HEK293 (cell line): ENCODE measurements around the gene ACP1.
A peak's percentile ranks its signal among the peaks of the same experiment; 100 is the strongest.

Source experiments
- CTCF ChIA-PET: fragments of 350-600 bp; formaldehyde crosslinking; extraction: SDS; loops from one replicate; lab custom pipeline; 2021; ENCODE audit warnings: antibody characterized with exemption; lab: Yijun Ruan, JAX
- POLR2A ChIA-PET: fragments of 300-600 bp; formaldehyde crosslinking; extraction: SDS; loops from one replicate; lab custom pipeline; 2020; ENCODE audit warnings: antibody characterized with exemption, inconsistent platforms; lab: Yijun Ruan, JAX
- H3K27ac ChIP-seq: fragments of 200-500 bp; sonication (Bioruptor generic); 2 replicates; pipeline ENCODE4 v1.5.1; 2014; ENCODE audit warnings: low read depth, low read length, control low read depth, inconsistent platforms; ENCODE audit errors: extremely low read depth
- H3K36me3 ChIP-seq, 2 experiments: fragments of 200-500 bp in 1 of 2; sonication (Bioruptor generic) in 1 of 2; 1 replicate in 1 of 2; 2 replicates in 1 of 2; pipeline ENCODE4 v1.5.1; 2014 to 2017; ENCODE audit warnings: inconsistent platforms in 2 of 2, low read length in 2 of 2; ENCODE audit not compliant: control insufficient read depth in 2 of 2, insufficient read depth in 1 of 2
- H3K4me1 ChIP-seq: fragments of 200-500 bp; sonication (Bioruptor generic); 2 replicates; pipeline ENCODE4 v1.5.1; 2014; ENCODE audit warnings: mild to moderate bottlenecking, low read length, inconsistent platforms; ENCODE audit not compliant: control insufficient read depth, insufficient read depth
- H3K4me3 ChIP-seq: 2 replicates; pipeline ENCODE4 v1.5.1; 2011; ENCODE audit warnings: low read depth, mild to moderate bottlenecking, control low read depth, low read length, moderate library complexity
- H3K9me3 ChIP-seq: fragments of 200-500 bp; sonication (Bioruptor generic); 2 replicates; pipeline ENCODE4 v1.5.1; 2014; ENCODE audit warnings: low read depth, low read length, inconsistent platforms; ENCODE audit not compliant: control insufficient read depth, insufficient read depth
- GLI4 ChIP-seq: fragments of 450-650 bp; formaldehyde crosslinking; IDR thresholded peaks from 2 replicates; pipeline ENCODE4 v1.5.1; 2016; ENCODE audit warnings: missing biosample characterization, missing genetic modification characterization
- HIC1 ChIP-seq: fragments of 450-650 bp; formaldehyde crosslinking; IDR thresholded peaks from 2 replicates; pipeline ENCODE4 v1.5.1; 2016; ENCODE audit warnings: missing biosample characterization, missing genetic modification characterization
- KLF8 ChIP-seq: fragments of 450-650 bp; formaldehyde crosslinking; IDR thresholded peaks from 2 replicates; pipeline ENCODE4 v1.5.1; 2016; ENCODE audit warnings: missing biosample characterization, missing genetic modification characterization
- PRDM10 ChIP-seq: fragments of 450-650 bp; formaldehyde crosslinking; IDR thresholded peaks from 2 replicates; pipeline ENCODE4 v1.5.1; 2016; ENCODE audit warnings: missing biosample characterization, missing genetic modification characterization
- PRDM2 ChIP-seq: fragments of 450-650 bp; formaldehyde crosslinking; IDR thresholded peaks from 2 replicates; pipeline ENCODE4 v1.5.1; 2016; ENCODE audit warnings: missing biosample characterization, missing genetic modification characterization, borderline replicate concordance
- SETDB1 ChIP-seq: IDR thresholded peaks from one replicate; pipeline ENCODE4 v1.6.1; 2017; ENCODE audit warnings: mild to moderate bottlenecking, low read length, moderate library complexity, mixed read lengths; ENCODE audit not compliant: insufficient read length
- SP7 ChIP-seq: fragments of 450-650 bp; formaldehyde crosslinking; IDR thresholded peaks from 2 replicates; pipeline ENCODE4 v1.5.1; 2016; ENCODE audit warnings: missing biosample characterization, missing genetic modification characterization
- TCF7L2 ChIP-seq: IDR thresholded peaks from 2 replicates; pipeline ENCODE4 v1.6.1; 2011; ENCODE audit warnings: low read depth, mild to moderate bottlenecking, inconsistent platforms, low read length, moderate library complexity, borderline replicate concordance
- WT1 ChIP-seq: fragments of 450-650 bp; formaldehyde crosslinking; IDR thresholded peaks from 2 replicates; pipeline ENCODE4 v1.5.1; 2016; ENCODE audit warnings: missing biosample characterization, missing genetic modification characterization
- ZBTB17 ChIP-seq: fragments of 450-650 bp; formaldehyde crosslinking; IDR thresholded peaks from 2 replicates; pipeline ENCODE4 v1.5.1; 2016; ENCODE audit warnings: missing biosample characterization, missing genetic modification characterization
- ZBTB49 ChIP-seq: fragments of 450-650 bp; formaldehyde crosslinking; IDR thresholded peaks from 2 replicates; pipeline ENCODE4 v1.5.1; 2016; ENCODE audit warnings: missing biosample characterization, missing genetic modification characterization, low read depth
- ZBTB8A ChIP-seq: fragments of 450-650 bp; formaldehyde crosslinking; IDR thresholded peaks from 2 replicates; pipeline ENCODE4 v1.5.1; 2016; ENCODE audit warnings: missing biosample characterization, missing genetic modification characterization
- ZFP37 ChIP-seq: fragments of 450-650 bp; formaldehyde crosslinking; IDR thresholded peaks from 2 replicates; pipeline ENCODE4 v1.5.1; 2016; ENCODE audit warnings: missing biosample characterization, missing genetic modification characterization
- ZNF138 ChIP-seq: fragments of 450-650 bp; formaldehyde crosslinking; IDR thresholded peaks from 2 replicates; pipeline ENCODE4 v1.5.1; 2016; ENCODE audit warnings: missing biosample characterization, missing genetic modification characterization, borderline replicate concordance
- ZNF23 ChIP-seq: fragments of 450-650 bp; formaldehyde crosslinking; IDR thresholded peaks from 2 replicates; pipeline ENCODE4 v1.5.1; 2016; ENCODE audit warnings: missing biosample characterization, missing genetic modification characterization, borderline replicate concordance
- ZNF394 ChIP-seq: fragments of 450-650 bp; formaldehyde crosslinking; IDR thresholded peaks from 2 replicates; pipeline ENCODE4 v1.5.1; 2016; ENCODE audit warnings: missing biosample characterization, missing genetic modification characterization, mild to moderate bottlenecking, moderate library complexity, borderline replicate concordance
- ZNF426 ChIP-seq: fragments of 450-650 bp; formaldehyde crosslinking; IDR thresholded peaks from 2 replicates; pipeline ENCODE4 v1.5.1; 2017; ENCODE audit warnings: missing biosample characterization, missing genetic modification characterization, mild to moderate bottlenecking, inconsistent platforms, moderate library complexity
- ZNF473 ChIP-seq: fragments of 450-650 bp; formaldehyde crosslinking; IDR thresholded peaks from 2 replicates; pipeline ENCODE4 v1.5.1; 2017; ENCODE audit warnings: missing biosample characterization, missing genetic modification characterization
- ZNF48 ChIP-seq: fragments of 450-650 bp; formaldehyde crosslinking; IDR thresholded peaks from 2 replicates; pipeline ENCODE4 v1.5.1; 2016; ENCODE audit warnings: missing biosample characterization, missing genetic modification characterization
- ZNF544 ChIP-seq: fragments of 450-650 bp; formaldehyde crosslinking; IDR thresholded peaks from 2 replicates; pipeline ENCODE4 v1.5.0; 2017; ENCODE audit warnings: missing biosample characterization, missing genetic modification characterization
- ZNF561 ChIP-seq: fragments of 450-650 bp; IDR thresholded peaks from 2 replicates; pipeline ENCODE4 v1.5.1; 2018; ENCODE audit warnings: missing biosample characterization, missing genetic modification characterization, borderline replicate concordance
- ZNF610 ChIP-seq: fragments of 450-650 bp; formaldehyde crosslinking; IDR thresholded peaks from 2 replicates; pipeline ENCODE4 v1.5.1; 2016; ENCODE audit warnings: missing biosample characterization, missing genetic modification characterization, borderline replicate concordance
- ZNF707 ChIP-seq: fragments of 450-650 bp; formaldehyde crosslinking; IDR thresholded peaks from 2 replicates; pipeline ENCODE4 v1.5.1; 2016; ENCODE audit warnings: missing biosample characterization, missing genetic modification characterization

Gene ACP1

GRCh38 chr2:286774-287392 lies 22.1 kb downstream of the ACP1 start (continued):
- no peak for TF ChIP-seq PRDM2 (tag by site-specific recombination)
- TF ChIP-seq ZNF610 (tag by site-specific recombination): no peak
- TF ChIP-seq ZNF48 (tag by site-specific recombination): no peak
- no peak for TF ChIP-seq SP7
- no peak for TF ChIP-seq ZNF707 (tag by site-specific recombination)
- 0 out of 2 replicates have a peak, but pooled peaks have one; percentile 18 for TF ChIP-seq ZBTB8A (tag by site-specific recombination)
- no peak for TF ChIP-seq ZNF23 (tag by site-specific recombination)
- TF ChIP-seq TCF7L2: no peak
- TF ChIP-seq ZNF138 (tag by site-specific recombination): no peak
- TF ChIP-seq ZBTB17 (tag by site-specific recombination): no peak
- TF ChIP-seq ZNF561 (tag by site-specific recombination): no peak

GRCh38 chr2:287471-287885 lies 22.7 kb downstream of the ACP1 start:
- H3K4me3 ChIP-seq: no peak overlapping the region; the same call in 1 of the 2 replicates
- CTCF ChIA-PET: no interaction called here
- no peaks in the 10 kb centered on the region for H3K9me3 ChIP-seq
- TF ChIP-seq KLF8 (tag by site-specific recombination) (no peak), WT1 (tag by site-specific recombination) (no peak), HIC1 (no peak), PRDM10 (no peak), ZFP37 (tag by site-specific recombination) (no peak), ZNF426 (tag by site-specific recombination) (no peak), ZNF473 (tag by site-specific recombination) (no peak), ZNF394 (no peak), ZNF544 (tag by site-specific recombination) (no peak), GLI4 (tag by site-specific recombination) (no peak), SETDB1 (no peak), ZBTB49 (tag by site-specific recombination) (no peak)
- H3K27ac ChIP-seq: no peak overlapping the region
- no peaks in the 10 kb centered on the region for H3K4me1 ChIP-seq
- POLR2A ChIA-PET: no interaction called here
- peaks cover 0 to 4% of the 10 kb centered on the region in 2 experiments; a peak in 1 of 3 replicates for H3K36me3 ChIP-seq
